HG02870 (cell line): ENCODE data around the gene PLA2G4F.

Experiments
- ATAC-seq: cut with Tn5 transposase; IDR thresholded peaks from one replicate; pipeline ENCODE4 v1.9.1; 2021; ENCODE audit warnings: mild to moderate bottlenecking, moderate library complexity; ENCODE audit not compliant: unreplicated experiment

Gene PLA2G4F

GRCh38 chr15:42166225-42166940, 9.9 kb upstream of the PLA2G4F start:
- ATAC-seq: no peak

GRCh38 chr15:42165106-42165505, 8.7 kb upstream of the PLA2G4F start:
- ATAC-seq: no peak

GRCh38 chr15:42163947-42164550, 7.6 kb upstream of the PLA2G4F start:
- ATAC-seq: no peak

- no peak for ATAC-seq
Observed at GRCh38 chr15:42163291-42163690, 6.9 kb upstream of the PLA2G4F start.

GRCh38 chr15:42160136-42160535, 3.7 kb upstream of the PLA2G4F start:
- no peak for ATAC-seq

- ATAC-seq: no peak
Observed at GRCh38 chr15:42159381-42160015, 3.1 kb upstream of the PLA2G4F start.

GRCh38 chr15:42158941-42159340, 2.5 kb upstream of the PLA2G4F start:
- ATAC-seq: no peak

GRCh38 chr15:42157981-42158765, 1.7 kb upstream of the PLA2G4F start:
- ATAC-seq: no peak

GRCh38 chr15:42157381-42157780, 945 bp upstream of the PLA2G4F start:
- no peak for ATAC-seq

GRCh38 chr15:42155546-42156242, 742 bp downstream of the PLA2G4F start:
- ATAC-seq: no peak

GRCh38 chr15:42154956-42155355, 1.5 kb downstream of the PLA2G4F start:
- ATAC-seq: no peak

GRCh38 chr15:42154212-42154941, 2.1 kb downstream of the PLA2G4F start:
- no peak for ATAC-seq

GRCh38 chr15:42153874-42154211, 2.6 kb downstream of the PLA2G4F start:
- no peak for ATAC-seq

- no peak for ATAC-seq
Observed at GRCh38 chr15:42152921-42153698, 3.3 kb downstream of the PLA2G4F start.

GRCh38 chr15:42152196-42152920, 4.1 kb downstream of the PLA2G4F start:
- ATAC-seq: no peak

GRCh38 chr15:42151736-42152135, 4.7 kb downstream of the PLA2G4F start:
- no peak for ATAC-seq

- ATAC-seq: no peak
Observed at GRCh38 chr15:42151141-42151561, 5.3 kb downstream of the PLA2G4F start.

- no peak for ATAC-seq
Observed at GRCh38 chr15:42150219-42150970, 6.0 kb downstream of the PLA2G4F start.
